ENCODE measurements around the gene ABHD1.

DNA sequence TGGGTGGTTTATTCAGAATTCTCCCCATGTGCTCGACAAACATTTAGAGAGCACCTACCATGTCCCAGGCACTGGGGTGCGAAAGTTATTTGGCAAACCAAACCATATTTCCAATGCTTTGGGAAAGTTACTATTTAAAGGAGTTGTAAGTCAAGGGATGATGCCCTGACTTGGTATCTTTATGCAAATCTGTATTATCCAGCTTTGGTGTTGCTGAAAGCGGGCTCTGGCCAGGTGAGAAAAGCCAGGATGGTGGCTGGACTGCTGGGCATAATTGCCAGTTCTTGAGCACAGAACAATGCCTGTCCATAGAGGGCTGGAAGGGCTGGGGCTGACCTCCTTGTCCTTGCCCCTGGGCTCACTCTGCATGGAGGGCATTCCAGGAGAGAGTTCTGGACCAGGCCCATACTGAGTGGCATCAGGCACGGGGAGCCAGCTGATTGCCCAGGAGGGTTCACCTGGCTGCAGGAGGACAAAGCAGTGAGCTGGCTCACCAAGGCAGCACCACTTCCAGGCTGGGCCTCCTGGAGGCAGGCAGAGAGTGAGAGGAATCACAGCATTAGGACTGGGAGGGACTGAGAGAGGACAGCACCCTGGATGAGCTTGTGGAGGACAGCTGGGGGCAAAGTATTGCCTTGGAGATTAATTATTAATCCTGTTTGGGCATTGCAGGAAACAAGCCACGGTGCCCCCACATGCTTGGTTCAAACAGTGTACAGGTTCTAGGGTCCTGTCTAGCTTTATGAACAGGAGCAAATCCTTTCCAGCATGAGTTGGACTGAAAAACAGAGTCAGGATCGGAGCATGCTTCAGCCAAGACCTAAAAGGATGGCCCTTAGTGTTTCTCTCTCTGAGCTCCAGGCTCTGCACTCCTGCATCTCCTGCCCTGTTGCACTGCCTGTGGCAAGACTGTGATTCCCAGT is 29.9 kb upstream of the ABHD1 start:
- TF ChIP-seq, protein P1, sequence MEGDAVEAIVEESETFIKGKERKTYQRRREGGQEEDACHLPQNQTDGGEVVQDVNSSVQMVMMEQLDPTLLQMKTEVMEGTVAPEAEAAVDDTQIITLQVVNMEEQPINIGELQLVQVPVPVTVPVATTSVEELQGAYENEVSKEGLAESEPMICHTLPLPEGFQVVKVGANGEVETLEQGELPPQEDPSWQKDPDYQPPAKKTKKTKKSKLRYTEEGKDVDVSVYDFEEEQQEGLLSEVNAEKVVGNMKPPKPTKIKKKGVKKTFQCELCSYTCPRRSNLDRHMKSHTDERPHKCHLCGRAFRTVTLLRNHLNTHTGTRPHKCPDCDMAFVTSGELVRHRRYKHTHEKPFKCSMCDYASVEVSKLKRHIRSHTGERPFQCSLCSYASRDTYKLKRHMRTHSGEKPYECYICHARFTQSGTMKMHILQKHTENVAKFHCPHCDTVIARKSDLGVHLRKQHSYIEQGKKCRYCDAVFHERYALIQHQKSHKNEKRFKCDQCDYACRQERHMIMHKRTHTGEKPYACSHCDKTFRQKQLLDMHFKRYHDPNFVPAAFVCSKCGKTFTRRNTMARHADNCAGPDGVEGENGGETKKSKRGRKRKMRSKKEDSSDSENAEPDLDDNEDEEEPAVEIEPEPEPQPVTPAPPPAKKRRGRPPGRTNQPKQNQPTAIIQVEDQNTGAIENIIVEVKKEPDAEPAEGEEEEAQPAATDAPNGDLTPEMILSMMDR (conservative IDR thresholded peaks at IDR 0.05 in 1 of 2, IDR thresholded peaks at IDR 0.05 in 1 of 2; ENCODE audit: low read depth in 1 of 2, low read length in 2 of 2) = no peak
- TF ChIP-seq EZH2 (IDR thresholded peaks at IDR 0.05; ENCODE audit: low read length, missing control alignments) = no peak
